ENCODE results near the gene ATP10A. TPM values are rescaled to one million over a fixed set of nuclear protein-coding genes. Genes with fewer than 3 reads are reported as not detected.
A peak's percentile ranks its signal among the peaks of the same experiment; 100 is the strongest.

The ATP10A gene, protein sequence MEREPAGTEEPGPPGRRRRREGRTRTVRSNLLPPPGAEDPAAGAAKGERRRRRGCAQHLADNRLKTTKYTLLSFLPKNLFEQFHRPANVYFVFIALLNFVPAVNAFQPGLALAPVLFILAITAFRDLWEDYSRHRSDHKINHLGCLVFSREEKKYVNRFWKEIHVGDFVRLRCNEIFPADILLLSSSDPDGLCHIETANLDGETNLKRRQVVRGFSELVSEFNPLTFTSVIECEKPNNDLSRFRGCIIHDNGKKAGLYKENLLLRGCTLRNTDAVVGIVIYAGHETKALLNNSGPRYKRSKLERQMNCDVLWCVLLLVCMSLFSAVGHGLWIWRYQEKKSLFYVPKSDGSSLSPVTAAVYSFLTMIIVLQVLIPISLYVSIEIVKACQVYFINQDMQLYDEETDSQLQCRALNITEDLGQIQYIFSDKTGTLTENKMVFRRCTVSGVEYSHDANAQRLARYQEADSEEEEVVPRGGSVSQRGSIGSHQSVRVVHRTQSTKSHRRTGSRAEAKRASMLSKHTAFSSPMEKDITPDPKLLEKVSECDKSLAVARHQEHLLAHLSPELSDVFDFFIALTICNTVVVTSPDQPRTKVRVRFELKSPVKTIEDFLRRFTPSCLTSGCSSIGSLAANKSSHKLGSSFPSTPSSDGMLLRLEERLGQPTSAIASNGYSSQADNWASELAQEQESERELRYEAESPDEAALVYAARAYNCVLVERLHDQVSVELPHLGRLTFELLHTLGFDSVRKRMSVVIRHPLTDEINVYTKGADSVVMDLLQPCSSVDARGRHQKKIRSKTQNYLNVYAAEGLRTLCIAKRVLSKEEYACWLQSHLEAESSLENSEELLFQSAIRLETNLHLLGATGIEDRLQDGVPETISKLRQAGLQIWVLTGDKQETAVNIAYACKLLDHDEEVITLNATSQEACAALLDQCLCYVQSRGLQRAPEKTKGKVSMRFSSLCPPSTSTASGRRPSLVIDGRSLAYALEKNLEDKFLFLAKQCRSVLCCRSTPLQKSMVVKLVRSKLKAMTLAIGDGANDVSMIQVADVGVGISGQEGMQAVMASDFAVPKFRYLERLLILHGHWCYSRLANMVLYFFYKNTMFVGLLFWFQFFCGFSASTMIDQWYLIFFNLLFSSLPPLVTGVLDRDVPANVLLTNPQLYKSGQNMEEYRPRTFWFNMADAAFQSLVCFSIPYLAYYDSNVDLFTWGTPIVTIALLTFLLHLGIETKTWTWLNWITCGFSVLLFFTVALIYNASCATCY (N-terminal part only)
- total RNA-seq, result 1 to 10 TPM in 4 of 8 experiments, under 1 TPM in 4; 0.09 to 4.6 (median 0.97) TPM

DNA sequence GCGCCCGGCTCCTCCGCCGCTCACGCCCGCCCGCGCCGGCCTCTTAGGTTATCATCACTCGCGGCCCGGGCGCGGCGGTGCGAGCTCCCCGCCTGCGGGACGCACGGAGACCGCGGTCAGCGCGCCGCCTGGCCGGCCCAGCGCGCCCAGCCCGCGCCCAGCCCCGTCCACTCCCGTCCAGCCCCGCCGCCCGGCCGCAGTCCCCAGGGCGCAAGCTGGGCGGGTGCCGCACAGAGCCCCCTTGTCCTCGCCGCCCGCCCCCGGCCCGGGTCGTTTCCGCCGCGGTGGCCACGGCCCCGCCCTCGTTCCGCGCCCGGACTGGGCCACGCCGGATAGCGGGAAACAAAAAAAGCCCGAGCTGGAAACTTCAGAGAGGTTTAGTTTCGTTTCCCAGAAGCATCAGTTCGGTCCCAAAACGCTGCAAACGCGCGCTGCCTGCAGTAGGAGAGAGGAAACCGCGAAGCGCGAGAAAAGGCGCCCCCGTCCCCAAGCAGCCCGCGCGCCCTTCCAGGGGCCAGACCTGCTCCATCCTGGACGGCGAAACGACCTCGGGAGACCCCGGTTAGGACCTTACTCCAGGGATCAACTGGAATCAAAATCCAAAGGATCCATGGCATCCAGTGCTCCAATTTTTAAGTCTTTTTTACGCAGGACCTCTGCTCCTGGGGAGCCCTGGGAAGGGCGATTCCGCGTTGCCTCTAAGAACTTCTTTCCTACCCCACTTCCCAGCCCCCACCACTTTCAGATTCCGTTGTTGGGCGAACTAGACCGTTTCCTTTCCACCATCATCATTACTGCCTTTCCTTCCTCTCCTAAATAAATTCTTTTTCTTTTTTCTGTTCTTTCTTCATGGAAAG is at the start of gene ATP10A:
Gene ATP10A (minus strand): TSS at position 217 of the 857 bp plus-strand sequence. CDS start 231 bp downstream, outside the sequence.
- 2 to 14% (median 5%) methylated on average over 2 to 14 of the region's 85 CpGs; no CpG with 5 or more reads in 4 of the 10 experiments for WGBS, 10 experiments
- ATAC-seq (replicated peaks in 6 of 8), result peak; percentile 66 to 78 (median 72)
- Histone ChIP-seq H3K4me3 (peak within 1 kb of the TSS; percentile 36 to 49 (median 39)), H3K4me1 (replicated peaks in 1 of 2) (no peaks in the 10 kb centered on the region), H3K27ac (no peak within 1 kb of the TSS)
- in situ Hi-C loops (cut with MboI; ENCODE audit: low pct_unique_long_range_greater_than_20kb in 2 of 9, low sequenced_read_pairs in 9 of 9, unreplicated experiment in 9 of 9), result no loop called here

DNA sequence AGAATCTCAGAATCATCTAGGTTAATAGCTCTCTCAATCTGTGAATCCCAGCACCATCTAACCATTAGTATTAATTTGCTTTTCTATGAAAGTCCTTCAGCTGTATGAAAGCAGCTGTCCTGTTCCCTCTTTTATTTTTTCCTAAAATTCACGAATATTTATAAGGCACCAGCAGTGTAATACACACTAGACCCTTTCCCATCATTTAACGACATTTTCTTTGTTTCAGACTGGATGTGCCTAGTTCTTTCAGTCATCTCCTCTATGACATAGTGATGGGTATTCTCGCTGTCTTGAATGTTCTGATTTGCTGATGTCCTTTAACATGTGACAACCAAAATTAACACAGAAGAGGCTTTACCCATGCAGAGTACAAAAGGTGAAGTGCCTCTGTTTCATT is 48.9 kb upstream of the ATP10A start:
- 40 to 86% (median 74%) methylated on average over 1 to 3 of the region's 3 CpGs; no CpG with 5 or more reads in 2 of the 10 experiments for WGBS, 10 experiments
- ATAC-seq (replicated peaks in 6 of 8), result peak in 3 of 8 experiments; percentile 49 to 57 (median 56)
- Histone ChIP-seq H3K4me1 (replicated peaks in 1 of 2) (peaks cover 0 to 7% of the 10 kb centered on the region in 2 donors), H3K4me3 (no peak overlapping the region), H3K27ac (no peak overlapping the region)
- in situ Hi-C loops (cut with MboI; ENCODE audit: low pct_unique_long_range_greater_than_20kb in 2 of 9, low sequenced_read_pairs in 9 of 9, unreplicated experiment in 9 of 9), result no loop called here

DNA sequence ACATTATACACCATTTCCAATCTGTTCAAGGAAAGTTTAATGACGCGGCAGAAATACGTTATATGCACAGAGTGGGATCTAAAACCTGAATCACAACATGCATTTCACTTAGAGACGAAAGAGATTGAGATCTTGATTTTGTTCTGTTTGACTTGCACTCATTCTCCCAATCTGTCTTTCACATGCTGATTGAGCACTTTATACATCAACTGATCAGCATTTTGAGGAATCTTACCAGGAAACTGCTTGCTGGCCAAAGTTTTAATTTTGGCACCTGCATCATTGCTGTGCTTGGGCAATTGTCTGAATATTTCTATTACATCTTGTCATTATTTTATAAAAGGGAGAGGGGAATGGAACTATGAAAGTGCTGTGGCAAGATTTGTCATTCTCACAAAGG is 47.7 kb upstream of the ATP10A start:
- H3K4me1 ChIP-seq (replicated peaks in 1 of 2), result peaks cover 0 to 7% of the 10 kb centered on the region in 2 donors
- no peak for ATAC-seq (replicated peaks in 6 of 8)
- in situ Hi-C loops (cut with MboI; ENCODE audit: low pct_unique_long_range_greater_than_20kb in 2 of 9, low sequenced_read_pairs in 9 of 9, unreplicated experiment in 9 of 9), result no loop called here
- WGBS, 10 experiments, result 60 to 100% (median 83%) methylated on average over 1 to 4 of the region's 4 CpGs
- H3K27ac ChIP-seq, result no peak overlapping the region
- no peak overlapping the region for H3K4me3 ChIP-seq

DNA sequence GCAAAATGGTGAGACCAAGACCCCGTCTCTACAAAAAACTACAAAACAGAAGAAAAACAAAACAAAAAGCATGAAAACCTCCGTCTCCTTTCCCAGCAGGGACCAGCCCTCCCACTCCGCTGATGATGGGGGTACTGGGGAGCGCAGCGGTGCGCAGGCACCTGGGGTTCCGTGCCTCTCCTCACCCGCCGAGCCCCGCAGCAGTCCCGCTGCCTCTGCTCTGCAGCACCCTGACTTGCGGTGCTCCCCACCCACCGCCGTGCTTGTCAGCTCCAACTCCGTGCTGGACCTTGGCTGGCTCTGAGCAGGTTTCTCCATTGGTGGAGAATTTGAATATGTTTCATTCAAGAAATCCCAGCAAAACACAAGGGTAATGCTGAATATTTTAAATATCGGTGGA is 46.7 kb upstream of the ATP10A start:
- no peak overlapping the region for H3K4me3 ChIP-seq
- ATAC-seq (replicated peaks in 6 of 8), result no peak
- in situ Hi-C loops (cut with MboI; ENCODE audit: low pct_unique_long_range_greater_than_20kb in 2 of 9, low sequenced_read_pairs in 9 of 9, unreplicated experiment in 9 of 9), result no loop called here
- no peak overlapping the region for H3K27ac ChIP-seq
- 90 to 100% (median 95%) methylated on average over 1 to 14 of the region's 16 CpGs; no CpG with 5 or more reads in 2 of the 10 experiments for WGBS, 10 experiments
- H3K4me1 ChIP-seq (replicated peaks in 1 of 2), result peaks cover 0 to 7% of the 10 kb centered on the region in 2 donors

DNA sequence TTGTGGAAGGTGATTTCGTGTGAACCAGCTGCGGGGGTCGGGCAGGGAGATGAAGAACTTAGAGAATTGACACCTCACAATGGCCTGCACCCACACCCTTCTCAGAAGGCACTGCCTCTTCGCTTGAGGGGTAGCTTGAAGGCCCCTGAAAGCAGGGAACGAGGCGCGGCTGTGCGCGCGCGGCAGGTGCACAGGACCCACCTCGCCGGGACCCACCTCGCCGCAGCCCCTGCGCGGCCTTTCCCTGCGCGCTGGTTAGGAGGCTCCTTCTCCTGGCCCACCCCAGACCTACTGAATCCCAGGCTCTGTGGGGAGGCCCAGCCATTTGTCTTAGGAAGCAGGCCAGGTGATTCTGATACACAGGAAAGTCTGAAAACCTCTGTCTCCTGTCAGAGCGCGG is 46.2 kb upstream of the ATP10A start:
- Histone ChIP-seq H3K27ac (no peak overlapping the region), H3K4me1 (replicated peaks in 1 of 2) (peaks cover 0 to 7% of the 10 kb centered on the region in 2 donors), H3K4me3 (no peak overlapping the region)
- in situ Hi-C loops (cut with MboI; ENCODE audit: low pct_unique_long_range_greater_than_20kb in 2 of 9, low sequenced_read_pairs in 9 of 9, unreplicated experiment in 9 of 9), result no loop called here
- ATAC-seq (replicated peaks in 6 of 8), result no peak
- 67 to 100% (median 90%) methylated on average over 1 to 10 of the region's 21 CpGs; no CpG with 5 or more reads in 5 of the 10 experiments for WGBS, 10 experiments

DNA sequence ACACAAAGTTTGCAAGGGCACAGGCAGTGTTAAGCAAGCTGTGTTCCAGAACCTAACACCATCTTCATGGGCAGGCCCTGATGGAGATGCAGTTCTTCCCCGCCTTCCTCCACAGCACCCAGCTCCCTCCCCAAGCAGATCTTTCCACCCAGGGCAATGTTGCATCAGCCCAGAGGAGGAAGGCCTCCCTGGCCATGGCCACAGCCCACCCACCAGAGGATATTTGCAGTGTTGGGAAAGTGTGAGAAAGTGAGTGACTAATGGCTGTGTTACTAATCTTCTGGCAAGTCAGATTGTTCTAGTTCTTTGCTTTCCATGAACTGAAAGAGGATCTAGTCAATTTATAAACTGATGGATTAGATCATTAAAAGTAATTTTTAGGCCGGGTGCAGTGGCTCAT is 42.0 kb upstream of the ATP10A start:
- WGBS, 10 experiments, result 33 to 83% methylated on average over 1 of the region's 2 CpGs; no CpG with 5 or more reads in 8 of the 10 experiments
- in situ Hi-C loops (cut with MboI; ENCODE audit: low pct_unique_long_range_greater_than_20kb in 2 of 9, low sequenced_read_pairs in 9 of 9, unreplicated experiment in 9 of 9), result no loop called here
- peak in 5 of 8 experiments; percentile 36 to 91 (median 40) for ATAC-seq (replicated peaks in 6 of 8)
- H3K27ac ChIP-seq, result no peak overlapping the region
- no peak overlapping the region for H3K4me3 ChIP-seq
- peaks cover 0 to 3% of the 10 kb centered on the region in 2 donors for H3K4me1 ChIP-seq (replicated peaks in 1 of 2)

DNA sequence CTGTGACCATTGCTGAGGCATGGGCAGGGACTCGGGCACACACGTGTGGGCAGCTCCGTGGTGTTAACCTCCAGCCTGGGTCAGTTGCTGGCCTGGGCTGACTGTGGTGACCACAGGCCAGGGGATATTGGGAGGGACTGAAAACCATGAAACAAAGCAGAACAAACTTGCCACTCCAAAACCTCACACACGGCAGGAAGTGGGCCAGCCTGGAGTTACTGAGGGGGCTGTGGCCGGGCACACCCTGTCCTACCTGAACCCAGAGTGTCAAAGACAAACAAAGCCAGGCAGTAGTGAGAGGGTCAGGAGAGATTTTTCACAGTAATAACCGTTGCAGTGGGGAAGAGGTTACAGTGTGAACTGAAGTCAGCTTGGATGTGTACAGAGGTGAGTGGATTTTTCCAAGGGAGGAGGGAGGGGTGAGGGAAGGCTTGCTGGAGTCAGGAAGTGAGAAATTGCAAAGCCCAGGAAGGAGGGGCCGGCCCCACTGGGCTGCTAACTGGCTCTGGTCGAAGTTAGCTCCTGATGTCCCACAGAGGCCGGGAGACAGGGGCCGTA is 40.0 kb upstream of the ATP10A start:
- Histone ChIP-seq H3K4me1 (replicated peaks in 1 of 2) (peaks cover 0 to 3% of the 10 kb centered on the region in 2 donors), H3K4me3 (no peak overlapping the region), H3K27ac (no peak overlapping the region)
- 0 to 88% (median 53%) methylated on average over 1 to 5 of the region's 10 CpGs; no CpG with 5 or more reads in 3 of the 10 experiments for WGBS, 10 experiments
- in situ Hi-C loops (cut with MboI; ENCODE audit: low pct_unique_long_range_greater_than_20kb in 2 of 9, low sequenced_read_pairs in 9 of 9, unreplicated experiment in 9 of 9), result no loop called here
- ATAC-seq (replicated peaks in 6 of 8), result peak in 7 of 8 experiments; percentile 16 to 81 (median 48)

DNA sequence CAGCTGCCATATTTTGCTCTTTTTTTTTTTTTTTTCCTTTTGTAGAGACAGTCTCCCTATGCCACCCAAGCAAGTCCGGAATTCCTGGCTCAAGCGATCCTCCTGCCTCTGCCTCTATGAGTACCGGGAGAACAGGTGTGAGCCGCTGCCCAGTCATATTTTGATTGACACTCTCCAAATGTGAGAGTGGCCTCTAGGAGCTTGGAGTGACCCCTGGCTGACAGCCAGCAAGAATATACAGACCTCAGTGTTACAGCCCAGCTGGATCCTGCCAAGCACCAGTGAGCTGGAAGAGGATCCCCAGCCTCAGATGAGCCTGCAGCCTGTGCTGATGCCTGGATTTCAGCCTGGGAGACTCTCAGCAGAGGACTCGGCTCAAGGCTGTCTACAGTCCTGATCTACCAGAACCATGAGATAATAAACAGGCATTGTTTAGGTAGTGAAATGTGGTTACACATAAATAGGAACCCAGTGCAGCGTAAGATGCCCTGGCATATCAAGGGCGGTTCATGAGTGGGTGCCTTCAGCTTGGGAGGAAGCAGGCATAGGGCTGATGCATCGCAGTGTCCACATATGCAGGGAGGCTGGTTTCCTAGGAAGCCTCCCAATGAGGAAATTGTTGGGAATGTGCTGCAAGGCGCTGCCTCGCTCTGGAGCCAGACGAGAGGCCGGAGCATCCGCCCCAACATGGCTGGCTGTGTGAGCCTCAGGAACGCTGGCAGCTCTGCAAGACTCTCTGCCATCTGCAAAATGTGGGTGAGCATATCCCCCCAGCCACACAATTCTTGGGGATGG is 38.9 kb upstream of the ATP10A start:
- peak in 1 of 8 experiments; percentile 11 for ATAC-seq (replicated peaks in 6 of 8)
- peaks cover 0 to 3% of the 10 kb centered on the region in 2 donors for H3K4me1 ChIP-seq (replicated peaks in 1 of 2)
- H3K27ac ChIP-seq, result no peak overlapping the region
- in situ Hi-C loops (cut with MboI; ENCODE audit: low pct_unique_long_range_greater_than_20kb in 2 of 9, low sequenced_read_pairs in 9 of 9, unreplicated experiment in 9 of 9), result no loop called here
- 36 to 100% (median 94%) methylated on average over 1 to 7 of the region's 14 CpGs; no CpG with 5 or more reads in 1 of the 10 experiments for WGBS, 10 experiments
- no peak overlapping the region for H3K4me3 ChIP-seq

DNA sequence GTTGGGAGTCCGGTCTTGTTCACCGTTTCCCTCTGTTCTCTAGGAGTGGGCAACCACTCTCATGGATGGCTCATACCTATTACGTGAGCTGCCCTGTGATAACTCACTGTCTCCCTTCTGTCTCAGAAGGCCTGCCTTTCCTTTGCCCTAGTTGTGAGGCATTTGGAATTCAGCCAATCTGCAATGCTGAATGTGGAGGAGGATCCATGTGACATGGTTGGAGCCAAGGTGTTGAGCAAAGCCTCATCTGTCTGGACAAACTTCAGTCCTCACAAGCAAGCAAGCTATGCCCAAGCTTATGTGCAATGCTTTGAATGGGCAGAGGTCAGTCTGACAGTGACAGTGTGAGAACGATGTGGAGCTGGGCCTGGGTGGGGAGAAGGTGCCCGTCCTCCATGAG is 37.8 kb upstream of the ATP10A start:
- peak in 2 of 8 experiments; percentile 21 to 41 for ATAC-seq (replicated peaks in 6 of 8)
- in situ Hi-C loops (cut with MboI; ENCODE audit: low pct_unique_long_range_greater_than_20kb in 2 of 9, low sequenced_read_pairs in 9 of 9, unreplicated experiment in 9 of 9), result no loop called here
- Histone ChIP-seq H3K27ac (no peak overlapping the region), H3K4me3 (no peak overlapping the region), H3K4me1 (replicated peaks in 1 of 2) (peaks cover 0 to 3% of the 10 kb centered on the region in 2 donors)
- 37 to 96% (median 89%) methylated on average over 2 to 5 of the region's 5 CpGs; no CpG with 5 or more reads in 4 of the 10 experiments for WGBS, 10 experiments

DNA sequence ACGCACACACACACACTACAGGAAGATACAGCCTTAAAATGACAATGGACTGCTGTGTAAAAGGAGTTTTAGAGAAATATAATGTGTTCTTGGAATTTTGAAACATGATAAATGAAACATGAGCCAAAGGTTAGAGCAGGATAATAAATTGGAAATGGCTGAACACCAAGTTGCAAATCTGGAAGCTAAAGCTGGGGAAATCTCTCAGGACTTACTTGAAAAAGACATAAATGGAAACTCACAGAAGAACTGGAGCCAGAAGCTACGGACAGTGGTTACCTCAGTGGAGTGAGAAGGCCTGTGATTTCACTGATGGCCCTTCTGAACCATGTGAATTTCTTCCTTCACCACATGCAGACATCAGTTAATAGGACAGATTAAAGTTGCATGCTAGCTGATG is 37.3 kb upstream of the ATP10A start:
- no peak for ATAC-seq (replicated peaks in 6 of 8)
- H3K4me3 ChIP-seq, result no peak overlapping the region
- peaks cover 0 to 3% of the 10 kb centered on the region in 2 donors for H3K4me1 ChIP-seq (replicated peaks in 1 of 2)
- no peak overlapping the region for H3K27ac ChIP-seq
- whole genome bisulfite sequencing, 10 experiments, result 22 to 100% (median 70%) methylated on average over 1 to 2 of the region's 2 CpGs; no CpG with 5 or more reads in 4 of the 10 experiments
- in situ Hi-C loops (cut with MboI; ENCODE audit: low pct_unique_long_range_greater_than_20kb in 2 of 9, low sequenced_read_pairs in 9 of 9, unreplicated experiment in 9 of 9), result no loop called here

DNA sequence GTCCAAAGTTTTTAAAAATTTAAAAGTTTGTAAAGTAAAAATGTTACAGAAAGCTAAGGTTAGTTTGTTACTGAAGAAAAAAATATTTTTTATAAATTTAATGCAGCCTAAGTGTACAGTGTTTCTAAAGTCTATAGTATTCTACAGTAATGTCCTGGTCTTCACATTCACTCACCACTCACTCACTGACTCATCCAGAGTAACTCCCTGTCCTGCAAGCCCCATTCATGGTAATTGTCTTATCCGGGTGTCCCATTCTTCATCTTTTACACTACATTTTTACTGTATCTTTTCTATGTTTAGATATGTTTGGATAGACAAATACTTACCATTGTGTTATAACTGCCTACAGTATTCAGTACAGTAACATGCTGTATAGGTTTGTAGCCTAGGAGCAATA is 36.7 kb upstream of the ATP10A start:
- H3K27ac ChIP-seq, result no peak overlapping the region
- in situ Hi-C loops (cut with MboI; ENCODE audit: low pct_unique_long_range_greater_than_20kb in 2 of 9, low sequenced_read_pairs in 9 of 9, unreplicated experiment in 9 of 9), result no loop called here
- WGBS, 10 experiments, result 20 to 100% (median 68%) methylated on average over 1 of the region's 1 CpG
- no peak overlapping the region for H3K4me3 ChIP-seq
- H3K4me1 ChIP-seq (replicated peaks in 1 of 2), result peaks cover 0 to 3% of the 10 kb centered on the region in 2 donors
- ATAC-seq (replicated peaks in 6 of 8), result no peak
